Heart right ventricle (tissue), 16 donors: ENCODE data around the gene PLEKHG4. TPM values are rescaled to one million over a fixed set of nuclear protein-coding genes. Genes with fewer than 3 reads are reported as not detected.

Source experiments
- ATAC-seq, 8 donors: fragments of 200-7000 bp; cut with Tn5 transposase; one replicate each; pipeline ENCODE4 v1.9.1; 2020; ENCODE audit warnings: mild to moderate bottlenecking in 8 of 8, moderate library complexity in 8 of 8, moderate number of reproducible peaks in 1 of 8
- DNase-seq, 2 donors: peaks; one replicate each; pipeline ENCODE4 v3.0.0-alpha.2; 2020
- H3K27ac ChIP-seq, 10 donors: fragments of 200-600 bp; sonication (generic) in 2 of 10; one replicate each; pipeline versions ENCODE4 v1.5.0 to v1.8.0; 2020 to 2022; ENCODE audit warnings: mild to moderate bottlenecking in 3 of 10
- H3K27me3 ChIP-seq, 7 donors: fragments of 200-600 bp; one replicate each; pipeline ENCODE4 v1.8.0; 2021 to 2022; ENCODE audit warnings: mild to moderate bottlenecking in 2 of 7
- H3K36me3 ChIP-seq, 9 donors: fragments of 200-600 bp; sonication (generic) in 1 of 9; one replicate each; pipeline versions ENCODE4 v1.5.0 to v1.8.0; 2020 to 2022; ENCODE audit warnings: mild to moderate bottlenecking in 2 of 9
- H3K4me1 ChIP-seq, 9 donors: fragments of 200-600 bp; sonication (generic) in 1 of 9; one replicate each; pipeline versions ENCODE4 v1.5.0 to v1.8.0; 2020 to 2022; ENCODE audit warnings: mild to moderate bottlenecking in 4 of 9
- H3K4me3 ChIP-seq, 10 donors: fragments of 200-600 bp; sonication (generic) in 2 of 10; one replicate each; pipeline versions ENCODE4 v1.5.0 to v1.8.0; 2020 to 2022; ENCODE audit warnings: mild to moderate bottlenecking in 7 of 10, moderate library complexity in 2 of 10
- H3K9me3 ChIP-seq, 11 donors: fragments of 200-600 bp in 10 of 11; sonication (generic) in 2 of 11; one replicate each; pipeline versions ENCODE4 v1.5.0 to v1.8.0; 2013 to 2022; ENCODE audit warnings: mild to moderate bottlenecking in 2 of 11, control low read depth in 1 of 11, moderate library complexity in 1 of 11
- CTCF ChIP-seq, 9 donors: fragments of 200-600 bp; sonication (generic) in 2 of 9; IDR thresholded peaks; one replicate each; pipeline versions ENCODE4 v1.5.0 to v1.8.0; 2021 to 2022; ENCODE audit warnings: antibody characterized with exemption in 9 of 9, mild to moderate bottlenecking in 5 of 9, moderate library complexity in 1 of 9
- WGBS, 2 donors: extraction: QIAGEN DNeasy Blood & Tissue Kit; methylation state at CpG; one replicate each; pipeline ENCODE4 v1.1.7; 2013; ENCODE audit warnings: inconsistent platforms in 1 of 2; 5-methylcytosine and 5-hydroxymethylcytosine counted together
- intact Hi-C, 10 donors: fragments of 100-400 bp; cut with DNase I; formaldehyde crosslinking; loops; one replicate each; pipeline versions ENCODE4 v1.11.1 to v1.14.2; 2022
- polyA plus RNA-seq, 2 donors: library from polyadenylated mRNA; stranded (reverse); fragments of 200-250 nt; gene quantifications; one replicate each; pipeline ENCODE4 v1.2.3, GENCODE V29; 2013
- total RNA-seq, 10 donors: library from RNA; stranded (reverse); fragmentation: NEBNext Ultra II Directional in 3 of 10; extraction: Animal tissue kit (Norgen Biotek cat#: 25700) in 3 of 10; gene quantifications; one replicate each; pipeline versions ENCODE4 v1.2.1 to v1.2.4, GENCODE V29; 2021 to 2023
- donor health status: Arrhythmogenic right ventricular cardiomyopathy.
- donor health status: ischemic (EF 13 %, LVEDD 7.1; RV severe dilation, severe dysfunction).
- donor health status: healthy with polysubstance abuse.
- donor health status: DM: no; HTN: yes; CAD: no.
- donor health status: DM: no; HTN: no; CAD: no.
- donor health status: ischemic (EF 25% LVEDD 6.9; RV normal size, moderate dysfunction).
- donor health status: ischemic (EF 25% LVEDD 5.7; RV mildly dilated, moderate dysfunction).
- donor health status: healthy.
- donor health status: DM: yes; HTN: yes; CAD: no.
- donor health status: Ischemic cardiomyopathy.
- donor health status: ischemic (EF 35%, LVEDD 5.7; RV mildly dilated, moderate dysfunction).
- donor health status: nonischemic (EF 11% LVEDD 7.7; RV severe dilation, severe dysfunction).
- donor health status: DM: yes; HTN: yes; CAD: no.
- donor health status: PGD.
- donor health status: ischemic (EF 29% LVEDD 5.4; RV normal size, mild dysfunction).
- donor health status: nonischemic (EF 23%, LVEDD 6.1; RV moderate dilation, normal function).

PLEKHG4 gene
- total and polyA plus RNA-seq, 12 donors: 0.25 to 2.9 (median 0.86) TPM

- Histone ChIP-seq H3K4me3 (no peak overlapping the region), H3K36me3 (no peaks in the 10 kb centered on the region), H3K9me3 (no peaks in the 10 kb centered on the region), H3K27me3 (peaks cover 0 to 5% (median 0%) of the 10 kb centered on the region in 7 donors), H3K4me1 (peaks cover 0 to 10% (median 0%) of the 10 kb centered on the region in 9 donors), H3K27ac (no peak overlapping the region)
- 38 to 52% methylated on average over 5 of the region's 5 CpGs for WGBS, 2 donors
- DNase-seq (peak in 1 of 2 donors; percentile 55), ATAC-seq (peak; percentile 42 to 90 (median 66))
- intact Hi-C loops: loop anchor here in 2 of 10 donors (10.0 kb wide), 2 partner anchors 127 to 137 kb away; partner anchors contain the start of gene TPPP3 (in 1 of the 2)
- TF ChIP-seq CTCF (IDR thresholded peaks at IDR 0.05): no peak
These were observed 11.2 kb upstream of the PLEKHG4 start for GRCh38 chr16:67268136-67268579.

GRCh38 chr16:67269766-67270165 is 9.6 kb upstream of the PLEKHG4 start:
- Histone ChIP-seq H3K9me3 (no peaks in the 10 kb centered on the region), H3K36me3 (no peaks in the 10 kb centered on the region), H3K4me3 (no peak overlapping the region), H3K4me1 (peaks cover 0 to 10% (median 0%) of the 10 kb centered on the region in 9 donors), H3K27me3 (peaks cover 0 to 5% (median 0%) of the 10 kb centered on the region in 7 donors), H3K27ac (no peak overlapping the region)
- DNase-seq (no peak), ATAC-seq (no peak)
- intact Hi-C loops: loop anchor here in 5 of 10 donors (10.0 kb wide), 4 partner anchors 85 to 145 kb away; partner anchors contain the start of genes TPPP3 (in 2 of the 5) and ZDHHC1 (in 1 of the 5)
- no peak for TF ChIP-seq CTCF (IDR thresholded peaks at IDR 0.05)
- WGBS, 2 donors: 56 to 70% methylated on average over 5 of the region's 5 CpGs

GRCh38 chr16:67270931-67271338 is 8.4 kb upstream of the PLEKHG4 start:
- no peak for TF ChIP-seq CTCF (IDR thresholded peaks at IDR 0.05)
- Histone ChIP-seq H3K27me3 (no peaks in the 10 kb centered on the region), H3K36me3 (peaks cover 0 to 6% (median 0%) of the 10 kb centered on the region in 9 donors), H3K27ac (no peak overlapping the region), H3K9me3 (no peaks in the 10 kb centered on the region), H3K4me3 (no peak overlapping the region), H3K4me1 (peaks cover 0 to 10% (median 0%) of the 10 kb centered on the region in 9 donors)
- 90 to 93% methylated on average over 11 of the region's 11 CpGs for WGBS, 2 donors
- ATAC-seq: peak in 1 of 8 donors; percentile 19
- no peak for DNase-seq
- intact Hi-C loops: loop anchor here in 3 of 10 donors (10.0 kb wide), 3 partner anchors 84 to 144 kb away; partner anchors contain the start of genes TPPP3 (in 1 of the 3) and ZDHHC1 (in 1 of the 3)

- ATAC-seq (no peak), DNase-seq (no peak)
- WGBS, 2 donors: 94 to 95% methylated on average over 4 of the region's 4 CpGs
- Histone ChIP-seq H3K4me1 (peaks cover 0 to 10% (median 0%) of the 10 kb centered on the region in 9 donors), H3K27me3 (no peaks in the 10 kb centered on the region), H3K9me3 (no peaks in the 10 kb centered on the region), H3K27ac (no peak overlapping the region), H3K4me3 (no peak overlapping the region), H3K36me3 (peaks cover 0 to 8% (median 0%) of the 10 kb centered on the region in 9 donors)
- TF ChIP-seq CTCF (IDR thresholded peaks at IDR 0.05): no peak
- intact Hi-C loops: loop anchor here in 3 of 10 donors (10.0 kb wide), 3 partner anchors 83 to 143 kb away; partner anchors contain the start of genes TPPP3 (in 1 of the 3) and ZDHHC1 (in 1 of the 3)
These were observed 7.9 kb upstream of the PLEKHG4 start for GRCh38 chr16:67271446-67271845.
